GM18526 (cell line): ENCODE measurements around the gene CEPT1.

Source experiments
- POLR2A ChIP-seq: IDR thresholded peaks from 3 replicates; pipeline ENCODE4 v1.6.1; 2011; ENCODE audit not compliant: insufficient read length; ENCODE audit errors: extremely low read depth

Gene CEPT1

DNA sequence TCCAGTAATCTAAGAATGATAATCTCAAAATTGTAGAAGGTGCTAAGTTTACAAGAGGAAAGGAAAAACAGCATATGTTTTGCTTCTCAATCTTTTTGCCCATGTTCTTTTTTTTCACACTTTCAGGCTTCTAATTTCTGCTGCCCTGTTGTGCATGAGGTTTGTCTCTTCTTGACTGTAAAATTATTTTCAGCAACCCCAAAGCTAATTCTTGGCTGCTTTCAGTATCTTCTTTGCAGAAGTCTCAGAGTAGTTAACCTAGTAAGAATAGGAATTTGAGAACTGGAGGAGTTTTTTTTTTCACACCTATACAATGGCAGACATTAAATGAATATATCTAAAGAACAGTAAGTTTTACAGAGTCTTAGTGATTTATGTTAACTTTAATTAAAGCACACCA is 34.0 kb downstream of the CEPT1 start:
- TF ChIP-seq POLR2A: no peak

DNA sequence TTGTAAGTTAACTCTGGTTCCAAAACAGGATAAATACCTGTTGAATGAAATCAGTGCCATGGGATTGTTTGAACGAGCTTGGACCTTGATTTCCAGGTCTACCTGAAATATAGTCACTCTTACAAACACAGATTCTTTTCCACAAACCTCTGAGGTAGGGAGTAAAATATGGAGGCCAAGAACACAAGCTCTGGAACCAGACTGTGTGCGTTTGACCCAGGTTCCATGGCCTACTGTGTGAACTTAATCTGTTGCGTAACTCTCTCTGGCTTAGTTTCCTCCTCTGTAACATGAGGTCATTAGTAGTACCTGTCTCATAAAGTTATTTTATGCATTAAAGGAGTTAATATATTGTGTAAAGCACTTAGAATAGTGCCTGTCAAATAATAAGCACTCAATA is 35.3 kb downstream of the CEPT1 start:
- no peak for TF ChIP-seq POLR2A

DNA sequence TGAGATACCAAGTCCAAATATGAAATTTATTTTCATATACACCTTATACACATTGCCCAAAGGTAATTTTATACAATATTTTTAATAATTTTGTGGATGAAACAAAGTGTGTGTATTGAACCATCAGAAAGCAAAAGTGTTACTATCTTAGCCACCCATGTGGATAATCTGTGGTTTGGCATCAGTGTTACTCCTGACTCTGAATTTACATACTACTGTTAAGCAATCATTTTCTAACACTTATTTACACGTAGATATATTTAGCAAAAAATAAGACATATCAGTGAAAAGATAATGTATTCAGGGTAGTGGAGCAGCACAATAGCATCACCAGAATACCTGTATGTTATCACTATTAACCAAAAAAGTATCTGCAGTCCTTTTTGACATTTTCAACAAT is 36.7 kb downstream of the CEPT1 start:
- TF ChIP-seq POLR2A: no peak

DNA sequence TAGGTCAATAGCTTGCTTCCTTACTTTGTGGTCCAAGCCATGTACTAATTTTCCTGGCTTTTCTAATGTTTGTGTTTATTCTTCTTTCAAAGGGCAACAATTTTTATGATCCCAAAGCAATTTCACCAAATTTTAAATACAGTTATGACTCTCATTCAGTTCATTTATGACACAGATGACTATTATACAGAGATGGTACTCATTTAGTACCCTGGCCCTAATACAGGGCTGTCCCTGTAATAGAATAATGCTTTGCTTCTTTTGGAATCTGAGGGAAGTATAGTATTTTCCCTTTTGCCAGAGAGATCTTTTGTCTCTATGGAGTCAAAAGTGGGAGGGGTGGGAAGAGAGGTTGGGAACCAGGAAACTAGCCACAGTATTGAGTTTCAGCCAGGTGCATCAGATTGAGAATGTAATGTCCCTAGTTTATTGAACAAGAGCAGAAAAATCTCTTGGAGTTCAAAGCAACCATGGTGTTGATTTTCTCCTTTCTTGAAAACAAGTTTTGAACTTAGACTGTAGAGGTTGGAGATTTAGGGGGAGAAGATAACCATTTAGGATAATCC is 40.0 kb downstream of the CEPT1 start:
- no peak for TF ChIP-seq POLR2A

DNA sequence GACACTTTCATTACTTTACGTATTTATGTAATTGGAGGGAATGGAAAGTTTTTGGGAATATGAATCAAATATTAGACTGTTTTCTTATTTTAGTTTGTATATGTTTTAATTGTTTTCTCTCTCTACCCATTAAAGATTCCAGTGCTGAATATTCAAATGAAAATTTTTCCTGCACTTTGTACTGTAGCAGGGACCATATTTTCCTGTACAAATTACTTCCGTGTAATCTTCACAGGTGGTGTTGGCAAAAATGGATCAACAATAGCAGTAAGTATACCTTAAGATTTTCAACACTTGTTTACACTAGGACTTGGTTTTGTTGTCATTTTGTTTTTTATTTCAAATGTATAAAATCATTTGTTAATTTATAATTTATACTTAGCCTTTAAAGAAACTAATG is 42.0 kb downstream of the CEPT1 start:
- TF ChIP-seq POLR2A: no peak

DNA sequence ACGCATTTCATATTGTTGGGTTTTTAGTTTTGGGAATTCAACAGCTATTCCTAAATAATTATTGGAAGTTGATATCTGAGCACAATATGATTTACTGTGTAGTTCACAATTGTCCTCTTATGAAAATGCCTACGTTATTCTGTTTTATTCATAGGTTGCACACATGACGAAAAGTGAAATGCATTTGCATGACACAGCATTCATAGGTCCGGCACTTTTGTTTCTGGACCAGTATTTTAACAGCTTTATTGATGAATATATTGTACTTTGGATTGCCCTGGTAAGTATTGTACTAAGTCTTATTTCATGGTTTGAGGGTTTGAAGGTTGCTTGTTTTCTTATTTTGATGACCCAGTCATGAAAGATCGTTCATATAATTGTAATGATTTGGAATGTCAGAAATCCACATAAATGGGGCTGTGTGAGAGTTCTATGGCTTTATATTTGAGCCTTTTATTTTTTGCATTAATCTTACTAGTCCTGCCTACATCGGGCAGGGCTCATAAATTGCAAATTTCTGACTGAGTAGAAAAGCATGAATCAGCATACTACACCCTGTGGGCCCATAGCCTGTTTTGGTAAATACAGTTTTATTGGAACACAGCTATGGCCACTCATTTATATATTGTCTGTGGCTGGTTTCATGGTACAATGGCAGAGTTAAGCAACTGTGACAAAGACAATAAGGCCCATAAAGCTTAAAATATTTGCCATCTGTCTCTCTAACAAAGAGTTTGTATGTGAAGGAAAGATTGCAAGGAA is 43.5 kb downstream of the CEPT1 start:
- TF ChIP-seq POLR2A: no peak

DNA sequence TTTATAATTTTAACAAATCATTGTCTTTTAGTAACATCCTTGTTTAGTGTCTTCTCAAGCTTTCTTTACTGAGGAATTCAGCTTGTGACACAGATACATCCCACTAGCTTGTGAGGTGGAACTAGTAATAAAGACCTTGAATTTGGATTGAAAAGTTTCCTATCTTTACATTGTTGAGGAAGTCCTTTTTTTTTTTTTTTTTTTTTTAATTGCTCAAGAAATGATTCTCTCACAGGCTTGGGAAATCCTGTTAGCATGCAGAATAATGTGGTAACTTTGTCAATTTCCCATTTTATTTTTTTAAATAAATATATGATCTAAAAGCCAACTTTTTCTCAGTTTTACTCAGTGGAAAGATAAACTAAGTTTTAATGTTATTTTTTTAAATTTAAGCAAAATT is 44.6 kb downstream of the CEPT1 start:
- TF ChIP-seq POLR2A: no peak

DNA sequence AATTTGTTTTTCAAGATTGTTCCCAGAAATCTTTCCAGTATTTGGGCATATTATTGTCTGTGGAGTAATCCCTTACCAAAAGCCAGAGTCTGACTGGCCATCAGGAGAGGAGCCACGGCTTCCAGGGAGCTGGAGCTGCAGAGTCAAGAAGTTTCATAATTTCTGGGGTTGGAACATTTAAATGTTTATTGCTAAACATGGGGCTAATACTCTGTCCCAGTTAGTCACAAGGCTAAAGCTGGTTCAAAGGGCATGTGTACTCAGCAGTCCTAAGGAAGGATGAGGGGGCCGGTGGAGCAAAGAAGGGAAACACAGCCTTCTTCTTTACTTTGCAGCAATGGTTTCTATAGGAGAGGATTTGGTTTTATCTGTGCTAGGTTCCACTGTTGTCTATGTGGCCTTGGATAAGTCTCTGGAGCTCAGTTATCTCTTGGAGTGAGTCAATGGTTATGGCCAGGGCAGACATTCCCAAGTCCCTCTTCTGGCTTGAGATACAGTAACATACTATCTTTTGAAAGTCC is 51.0 kb downstream of the CEPT1 start:
- no peak for TF ChIP-seq POLR2A

DNA sequence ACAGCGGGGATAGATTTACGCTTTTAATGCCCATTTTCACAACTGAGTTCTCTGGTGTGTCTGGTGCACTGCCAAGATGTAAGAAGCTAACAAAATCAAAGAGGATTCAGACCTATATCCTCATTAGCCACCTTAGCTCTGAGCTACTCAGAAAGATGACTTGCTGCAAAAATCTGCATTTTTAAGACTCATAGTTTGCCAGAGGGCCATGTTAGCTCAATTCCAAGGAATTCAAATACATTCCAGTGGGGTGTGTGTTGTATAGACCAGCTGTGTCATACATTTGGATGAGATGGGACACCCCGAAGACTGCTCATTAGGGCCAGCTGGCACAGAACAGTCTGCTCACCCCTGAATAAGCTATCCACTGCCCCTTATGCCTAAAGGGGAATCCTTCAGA is 51.5 kb downstream of the CEPT1 start:
- no peak for TF ChIP-seq POLR2A

DNA sequence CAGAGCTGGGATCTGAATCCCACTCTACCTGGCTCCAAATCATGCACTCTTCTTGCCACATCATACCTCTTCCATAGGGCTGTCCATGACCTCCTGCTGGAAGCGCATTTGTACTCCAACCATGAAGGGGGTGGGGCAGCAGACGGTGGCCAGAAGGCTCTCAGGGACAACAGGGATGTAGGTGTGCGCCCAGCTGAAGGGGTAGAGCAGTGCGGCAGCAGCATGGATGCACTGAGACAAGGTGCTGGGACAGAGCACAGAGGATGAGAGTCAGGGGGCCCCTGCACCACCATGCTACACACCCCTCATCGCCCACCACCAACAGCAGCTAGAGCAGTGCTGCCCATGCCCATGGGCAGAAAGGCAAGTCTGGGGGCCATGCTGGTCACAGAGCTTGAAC is 52.1 kb downstream of the CEPT1 start:
- no peak for TF ChIP-seq POLR2A

DNA sequence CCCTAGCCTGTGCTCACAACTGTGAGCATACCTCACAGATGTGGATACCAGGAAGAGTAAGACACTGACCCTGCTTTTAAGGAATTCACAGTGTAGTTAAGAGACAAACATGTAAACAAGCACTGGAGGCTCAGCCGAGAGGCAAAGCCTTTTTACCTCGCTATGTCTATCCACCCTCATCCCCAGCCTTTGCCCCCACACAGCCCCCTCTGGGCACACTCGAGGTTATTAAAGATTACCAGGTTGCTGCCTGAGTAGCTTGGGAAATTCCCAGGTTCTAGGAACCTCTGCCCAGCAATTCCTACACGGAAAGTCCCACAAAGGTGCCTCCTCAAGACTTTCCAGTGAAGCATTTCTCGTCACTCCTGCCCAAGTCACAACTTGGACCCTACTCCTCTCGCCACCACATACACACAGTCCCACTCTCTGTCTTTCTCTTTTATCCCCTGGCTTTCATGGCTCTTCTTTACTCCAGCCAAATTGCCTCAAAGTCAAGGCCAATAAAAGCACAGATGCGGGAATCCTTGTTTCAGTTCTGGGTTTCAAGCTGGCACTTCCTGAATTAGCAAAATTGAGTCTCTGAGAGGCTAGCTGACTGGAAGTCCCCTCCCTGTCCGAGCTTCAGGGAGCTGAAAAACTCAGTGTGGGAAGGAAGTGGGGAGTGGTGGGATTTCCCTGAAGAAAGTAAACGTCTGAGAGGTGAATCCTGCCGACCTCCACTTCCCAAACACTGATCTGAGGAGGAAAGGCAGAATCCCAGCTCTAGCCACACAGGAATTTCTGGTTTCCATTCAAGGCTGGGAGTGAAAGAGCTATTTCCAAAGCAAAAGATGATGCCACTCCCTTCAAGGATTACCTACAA is 52.9 kb downstream of the CEPT1 start:
- TF ChIP-seq POLR2A: no peak

DNA sequence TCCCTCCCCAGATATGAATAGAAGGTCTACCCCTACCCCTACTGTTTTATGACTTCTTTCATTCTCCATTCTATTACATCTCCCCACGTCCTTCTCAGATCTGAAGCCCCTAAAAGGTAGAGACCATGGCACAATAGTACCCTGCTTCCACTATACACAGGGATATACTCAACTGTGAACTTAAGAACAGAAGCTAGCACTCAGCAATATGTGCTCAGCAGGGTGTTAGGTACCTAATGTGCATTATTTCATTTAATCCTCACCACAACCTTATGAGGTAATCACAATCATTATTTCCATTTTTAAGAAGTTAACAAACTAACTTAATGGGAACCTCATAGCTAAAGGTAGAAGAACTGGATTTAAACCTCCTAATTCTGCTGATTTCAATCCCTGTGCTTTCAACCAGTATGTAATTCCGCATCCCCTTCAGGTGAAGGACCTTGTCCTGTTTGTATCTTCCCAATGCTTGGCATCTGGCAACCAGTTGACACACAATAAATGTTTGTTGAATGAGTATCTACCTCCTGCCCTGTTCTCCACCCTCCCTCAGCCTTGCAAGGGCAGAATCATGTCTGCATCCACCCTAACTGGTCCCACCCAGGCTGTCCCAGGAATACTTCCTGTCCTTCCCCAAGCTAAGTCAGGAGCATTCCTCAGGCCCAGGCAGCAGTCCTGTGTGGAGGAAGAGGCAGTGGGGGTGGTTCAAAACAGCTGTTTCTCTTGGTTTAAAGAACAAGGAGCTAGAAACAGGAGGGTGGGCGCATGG is 53.9 kb downstream of the CEPT1 start:
- no peak for TF ChIP-seq POLR2A

DNA sequence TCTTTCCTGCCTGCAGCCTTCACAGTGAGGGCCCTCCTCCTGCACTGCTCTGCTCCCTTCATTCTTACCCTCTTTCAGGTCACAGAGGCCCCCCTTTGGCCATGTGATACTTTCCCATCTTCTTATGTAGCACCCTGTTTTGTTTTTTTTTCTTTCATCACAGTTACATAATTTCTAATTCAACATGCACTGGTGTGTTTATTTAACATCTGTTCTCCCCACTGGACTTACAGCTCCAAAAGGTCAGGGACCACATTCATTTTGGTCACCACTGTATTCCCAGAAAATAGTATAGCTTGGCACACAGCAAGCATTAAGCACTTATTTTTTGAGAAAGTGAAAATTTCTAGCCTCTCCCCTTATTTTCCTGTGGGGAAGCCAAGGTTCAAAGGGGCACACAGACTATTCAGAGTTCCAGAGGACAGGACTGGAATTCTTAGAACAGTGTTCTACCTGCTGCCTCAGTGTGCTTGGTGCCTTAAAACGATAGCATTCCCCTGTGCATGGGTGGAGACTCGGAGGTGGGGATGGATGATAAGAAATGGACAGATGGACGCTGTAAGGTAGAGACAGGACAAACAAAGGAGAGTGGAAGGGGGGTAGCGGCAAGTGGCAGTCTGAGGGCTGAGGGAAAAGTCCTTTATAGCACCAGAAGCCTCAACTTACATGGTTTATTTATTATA is 55.1 kb downstream of the CEPT1 start:
- no peak for TF ChIP-seq POLR2A

DNA sequence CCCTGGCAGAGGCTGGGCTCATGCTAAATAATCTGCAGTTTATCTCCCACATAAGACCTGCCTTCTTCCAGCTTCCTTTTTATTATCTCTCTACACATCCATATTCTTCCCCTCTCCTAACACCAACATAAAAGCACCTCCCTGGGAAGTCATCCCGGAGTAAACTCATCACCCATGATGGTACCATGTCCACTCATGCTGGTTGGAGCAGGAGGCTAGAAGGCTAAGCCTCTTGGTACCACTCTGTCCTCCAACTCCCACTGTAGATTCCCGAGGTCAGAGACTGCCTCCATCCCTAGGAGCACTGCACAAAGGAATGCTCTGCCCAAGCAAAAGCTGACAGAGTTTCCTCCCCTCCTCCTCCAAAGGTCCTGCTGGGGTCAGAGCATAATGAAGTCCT is 56.2 kb downstream of the CEPT1 start:
- TF ChIP-seq POLR2A: no peak
